NT2/D1 (cell line): ENCODE data around the gene DEPDC4.

Experiments used
- DNase-seq: peaks from one replicate; pipeline ENCODE4 v3.0.0-alpha.2; 2011; ENCODE audit warnings: low read depth, low spot score
- H3K27me3 ChIP-seq: 2 replicates; pipeline ENCODE4 v1.6.0; 2011; ENCODE audit warnings: mild to moderate bottlenecking; ENCODE audit not compliant: insufficient read length, insufficient read depth
- H3K36me3 ChIP-seq: 2 replicates; pipeline ENCODE4 v1.6.1; 2011; ENCODE audit warnings: mild to moderate bottlenecking, low read length, mixed read lengths; ENCODE audit not compliant: insufficient read depth, insufficient read length
- H3K4me1 ChIP-seq: 2 replicates; pipeline ENCODE4 v1.5.1; 2011; ENCODE audit not compliant: insufficient read depth, insufficient read length
- H3K4me3 ChIP-seq: 2 replicates; pipeline ENCODE4 v1.5.1; 2011; ENCODE audit warnings: low read depth; ENCODE audit not compliant: insufficient read length
- H3K9ac ChIP-seq: 2 replicates; pipeline ENCODE4 v1.6.0; 2011; ENCODE audit warnings: low read depth; ENCODE audit not compliant: insufficient read length
- H3K9me3 ChIP-seq: 2 replicates; pipeline ENCODE4 v1.5.1; 2011; ENCODE audit warnings: mild to moderate bottlenecking, low read length; ENCODE audit not compliant: insufficient read depth
- SUZ12 ChIP-seq: IDR thresholded peaks from 2 replicates; pipeline ENCODE4 v1.6.1; 2011; ENCODE audit not compliant: insufficient read length, insufficient read depth; ENCODE audit errors: extremely low read depth
- YY1 ChIP-seq: IDR thresholded peaks from 2 replicates; pipeline ENCODE4 v1.6.1; 2011; ENCODE audit not compliant: insufficient read length, insufficient read depth
- ZNF274 ChIP-seq: IDR thresholded peaks from 2 replicates; pipeline ENCODE4 v1.6.1; 2011; ENCODE audit warnings: mild to moderate bottlenecking, low read depth, low read length

DEPDC4 gene

GRCh38 chr12:100208834-100209233, 58.0 kb downstream of the DEPDC4 start:
- Histone ChIP-seq H3K27me3 (no peaks in the 10 kb centered on the region), H3K9me3 (no peaks in the 10 kb centered on the region), H3K4me3 (no peak overlapping the region), H3K4me1 (no peaks in the 10 kb centered on the region), H3K9ac (no peak overlapping the region), H3K36me3 (peaks cover 73% of the 10 kb centered on the region)
- no peak for TF ChIP-seq SUZ12
- no peak for TF ChIP-seq ZNF274
- TF ChIP-seq YY1: no peak
- no peak for DNase-seq

DNA sequence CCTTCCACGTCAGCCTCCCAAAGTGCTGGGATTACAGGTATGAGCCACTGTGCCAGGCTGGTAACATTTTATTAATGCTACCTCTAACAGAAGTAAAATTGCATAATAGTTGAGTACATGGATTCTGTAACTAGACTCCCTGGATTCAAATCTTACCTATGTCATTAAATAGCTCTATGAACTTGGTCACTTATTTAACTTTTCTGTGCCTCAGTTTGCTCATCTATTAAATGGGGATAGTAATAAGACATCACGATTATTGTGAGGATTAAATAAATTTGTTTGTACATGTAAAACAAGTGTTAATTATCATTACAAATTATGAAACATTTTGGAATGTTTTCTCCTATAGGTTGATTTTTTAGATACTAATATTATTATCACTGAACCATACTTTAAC, 59.6 kb downstream of the DEPDC4 start:
- TF ChIP-seq YY1 (no peak), ZNF274 (no peak)
- H3K9ac ChIP-seq: no peak overlapping the region
- no peaks in the 10 kb centered on the region for H3K9me3 ChIP-seq
- no peak overlapping the region for H3K4me3 ChIP-seq
- H3K4me1 ChIP-seq: no peaks in the 10 kb centered on the region
- no peaks in the 10 kb centered on the region for H3K27me3 ChIP-seq
- peaks cover 60% of the 10 kb centered on the region for H3K36me3 ChIP-seq
- DNase-seq: no peak

- H3K27me3 ChIP-seq: peaks cover 18% of the 10 kb centered on the region
- peak overlapping the region; percentile 57 for H3K9ac ChIP-seq
- DNase-seq: no peak
- peaks cover 12% of the 10 kb centered on the region for H3K36me3 ChIP-seq
- peak overlapping the region; percentile 89 for H3K4me3 ChIP-seq
- H3K4me1 ChIP-seq: no peaks in the 10 kb centered on the region
- TF ChIP-seq ZNF274: no peak
- TF ChIP-seq YY1: no peak
- H3K9me3 ChIP-seq: no peaks in the 10 kb centered on the region
Observed at GRCh38 chr12:100201604-100202423, 65.1 kb downstream of the DEPDC4 start.

DNA sequence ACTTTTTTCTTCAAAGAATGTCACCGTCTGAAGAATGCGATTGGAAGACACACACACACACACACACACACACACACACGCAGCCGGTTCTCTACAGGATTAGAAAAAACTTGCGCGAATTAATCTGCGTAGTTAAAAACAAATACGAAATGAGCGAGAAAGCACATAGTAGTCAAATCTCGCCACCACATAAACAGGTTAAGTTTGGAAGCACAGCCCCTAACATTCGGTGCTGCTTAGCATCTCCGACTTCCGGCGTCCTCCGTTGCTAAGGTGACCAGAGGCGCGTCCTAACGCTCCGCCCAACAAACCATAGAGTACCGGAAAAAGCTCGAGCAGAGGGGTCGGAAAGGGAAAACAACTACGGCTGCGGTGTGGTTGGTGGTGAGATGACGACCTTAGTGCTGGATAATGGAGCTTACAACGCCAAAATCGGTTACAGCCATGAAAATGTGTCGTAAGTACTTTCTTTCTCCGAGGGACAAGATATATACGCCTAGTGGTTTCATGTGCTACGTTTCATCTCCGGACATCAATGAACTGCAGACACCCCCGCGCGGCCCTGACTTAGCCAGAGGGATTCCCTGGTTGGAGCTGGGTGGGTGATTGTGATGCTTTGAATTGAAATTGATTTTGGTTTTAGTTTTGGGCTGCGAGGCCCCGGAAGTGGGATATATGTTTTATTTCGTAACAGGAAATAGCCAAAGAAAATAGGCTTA, 66.3 kb downstream of the DEPDC4 start, which contains the start of gene ACTR6:
Gene ACTR6, plus strand, starts transcription at position 353 of the 719 bp plus-strand sequence. Its CDS starts 37 bp downstream, at position 390.
- Histone ChIP-seq H3K9ac (peak within 1 kb of the TSS; percentile 87), H3K4me3 (peak within 1 kb of the TSS; percentile 89), H3K27me3 (peaks cover 18% of the 10 kb centered on the region), H3K4me1 (no peaks in the 10 kb centered on the region), H3K36me3 (peaks cover 3% of the 10 kb centered on the region), H3K9me3 (no peaks in the 10 kb centered on the region)
- TF ChIP-seq YY1 (no peak), SUZ12 (no peak), ZNF274 (no peak)
- peak; percentile 94 for DNase-seq

GRCh38 chr12:100199347-100200149, 67.3 kb downstream of the DEPDC4 start:
- Histone ChIP-seq H3K4me3 (peak overlapping the region; percentile 89), H3K9me3 (no peaks in the 10 kb centered on the region), H3K36me3 (no peaks in the 10 kb centered on the region), H3K4me1 (no peaks in the 10 kb centered on the region), H3K27me3 (peaks cover 18% of the 10 kb centered on the region), H3K9ac (peak overlapping the region; percentile 87)
- TF ChIP-seq SUZ12 (no peak), ZNF274 (no peak), YY1 (no peak)
- DNase-seq: peak; percentile 48

- no peak for DNase-seq
- Histone ChIP-seq H3K36me3 (no peaks in the 10 kb centered on the region), H3K27me3 (peaks cover 18% of the 10 kb centered on the region), H3K4me1 (no peaks in the 10 kb centered on the region), H3K9ac (peak overlapping the region; percentile 87), H3K9me3 (no peaks in the 10 kb centered on the region), H3K4me3 (peak overlapping the region; percentile 89)
- TF ChIP-seq ZNF274 (no peak), YY1 (no peak), SUZ12 (no peak)
Observed at GRCh38 chr12:100199023-100199346, 67.9 kb downstream of the DEPDC4 start.
